Measurements from ENCODE around the gene VPS37C.

VPS37C gene

DNA sequence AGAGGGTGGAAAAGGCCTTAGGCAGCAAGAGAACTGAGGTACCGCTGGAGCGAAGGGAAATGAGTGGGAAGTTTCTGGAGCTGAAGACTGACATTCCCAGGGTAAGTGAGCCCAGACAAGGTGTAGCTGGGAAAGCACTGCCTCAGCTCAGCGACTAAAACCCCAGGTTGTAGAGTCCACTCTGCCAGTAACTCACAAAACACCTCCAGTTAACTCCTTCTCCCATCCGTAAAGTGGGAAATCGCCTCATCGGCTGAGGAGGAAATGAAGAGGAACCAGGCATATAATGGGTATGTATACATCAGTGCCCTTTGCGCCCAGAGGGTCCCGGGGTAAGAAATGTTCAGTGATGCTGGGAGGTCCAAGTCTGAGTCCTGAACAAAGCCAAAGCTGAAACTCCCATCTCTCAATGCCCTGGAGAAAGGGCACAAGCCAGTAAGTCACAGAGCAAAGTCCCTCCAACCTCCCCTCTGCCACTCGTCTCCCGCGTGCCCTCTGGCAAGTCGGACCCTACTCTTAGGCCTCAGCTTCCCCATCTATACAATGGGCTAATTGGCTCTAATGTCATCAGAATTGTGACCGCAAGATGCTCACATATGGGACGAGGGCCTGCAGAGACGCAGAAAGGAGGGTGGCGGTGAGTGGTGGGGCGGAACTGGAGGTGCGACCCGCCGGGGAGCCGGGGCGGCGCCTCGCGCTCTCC lies 588 bp downstream of the VPS37C start:
- TF ChIP-seq, protein P1, sequence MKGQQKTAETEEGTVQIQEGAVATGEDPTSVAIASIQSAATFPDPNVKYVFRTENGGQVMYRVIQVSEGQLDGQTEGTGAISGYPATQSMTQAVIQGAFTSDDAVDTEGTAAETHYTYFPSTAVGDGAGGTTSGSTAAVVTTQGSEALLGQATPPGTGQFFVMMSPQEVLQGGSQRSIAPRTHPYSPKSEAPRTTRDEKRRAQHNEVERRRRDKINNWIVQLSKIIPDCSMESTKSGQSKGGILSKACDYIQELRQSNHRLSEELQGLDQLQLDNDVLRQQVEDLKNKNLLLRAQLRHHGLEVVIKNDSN (IDR thresholded peaks at IDR 0.05): no peak
- TF ChIP-seq TCF12 (IDR thresholded peaks at IDR 0.05; ENCODE audit: low read depth): 0 out of 2 replicates have a peak, but pooled peaks have one; percentile 6

DNA sequence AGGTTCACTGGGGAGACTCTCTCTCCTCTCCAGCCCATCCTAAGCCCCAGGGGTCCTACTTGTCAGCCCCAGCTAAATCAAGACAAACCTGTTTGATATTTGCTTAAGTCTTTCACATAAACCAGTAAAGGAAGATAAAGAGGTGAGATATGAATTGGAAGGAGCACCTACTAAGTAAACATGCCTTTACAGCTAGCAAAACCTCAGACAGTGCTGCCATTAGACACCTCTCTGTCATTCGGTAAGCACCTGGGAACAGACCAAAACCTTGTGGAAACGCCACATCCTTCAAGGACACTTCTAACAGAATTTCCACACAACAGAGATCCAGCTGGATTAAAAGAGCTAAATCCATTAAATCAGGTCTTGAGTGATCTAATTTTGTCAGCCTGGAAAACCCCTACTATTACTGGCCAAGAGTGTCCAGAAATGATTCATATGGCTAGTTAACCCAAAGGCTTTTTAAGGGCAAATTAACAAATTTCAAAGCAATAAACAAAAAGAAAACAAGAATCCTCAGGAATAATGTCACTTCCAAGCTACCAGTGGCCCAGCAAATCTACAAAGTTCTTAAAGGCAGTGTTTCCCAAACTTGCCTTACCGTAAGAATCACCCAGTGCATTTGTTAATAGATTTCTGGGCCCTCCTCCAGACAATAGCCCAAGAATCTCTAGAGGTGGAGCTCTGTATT lies 2.4 kb downstream of the VPS37C start:
- TF ChIP-seq YY1 (IDR thresholded peaks at IDR 0.05; ENCODE audit: low read depth): no peak
- TF ChIP-seq, protein P2, sequence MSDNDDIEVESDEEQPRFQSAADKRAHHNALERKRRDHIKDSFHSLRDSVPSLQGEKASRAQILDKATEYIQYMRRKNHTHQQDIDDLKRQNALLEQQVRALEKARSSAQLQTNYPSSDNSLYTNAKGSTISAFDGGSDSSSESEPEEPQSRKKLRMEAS (IDR thresholded peaks at IDR 0.05): no peak

GRCh38 chr11:61157743-61158142 lies 3.5 kb downstream of the VPS37C start:
- TF ChIP-seq RAD21 (IDR thresholded peaks at IDR 0.05; ENCODE audit: low read depth) (no peak), YY1 (IDR thresholded peaks at IDR 0.05; ENCODE audit: low read depth) (no peak), EGR1 (IDR thresholded peaks at IDR 0.05) (no peak), NFIC (IDR thresholded peaks at IDR 0.05) (no peak), TAF1 (IDR thresholded peaks at IDR 0.05; ENCODE audit: low read depth) (no peak), CREB1 (IDR thresholded peaks at IDR 0.05; ENCODE audit: low read depth) (no peak), TCF12 (IDR thresholded peaks at IDR 0.05; ENCODE audit: low read depth) (no peak), FOXM1 (IDR thresholded peaks at IDR 0.05; ENCODE audit: borderline replicate concordance, low read depth) (no peak), CEBPB (IDR thresholded peaks at IDR 0.05) (no peak), EP300 (IDR thresholded peaks at IDR 0.05; ENCODE audit: borderline replicate concordance) (no peak), TEAD4 (IDR thresholded peaks at IDR 0.05) (no peak), ZBTB7A (IDR thresholded peaks at IDR 0.05; ENCODE audit: low read depth) (no peak)
- TF ChIP-seq, protein P2 (IDR thresholded peaks at IDR 0.05): no peak
- TF ChIP-seq, protein P1 (IDR thresholded peaks at IDR 0.05): no peak
- TF ChIP-seq, protein P3, sequence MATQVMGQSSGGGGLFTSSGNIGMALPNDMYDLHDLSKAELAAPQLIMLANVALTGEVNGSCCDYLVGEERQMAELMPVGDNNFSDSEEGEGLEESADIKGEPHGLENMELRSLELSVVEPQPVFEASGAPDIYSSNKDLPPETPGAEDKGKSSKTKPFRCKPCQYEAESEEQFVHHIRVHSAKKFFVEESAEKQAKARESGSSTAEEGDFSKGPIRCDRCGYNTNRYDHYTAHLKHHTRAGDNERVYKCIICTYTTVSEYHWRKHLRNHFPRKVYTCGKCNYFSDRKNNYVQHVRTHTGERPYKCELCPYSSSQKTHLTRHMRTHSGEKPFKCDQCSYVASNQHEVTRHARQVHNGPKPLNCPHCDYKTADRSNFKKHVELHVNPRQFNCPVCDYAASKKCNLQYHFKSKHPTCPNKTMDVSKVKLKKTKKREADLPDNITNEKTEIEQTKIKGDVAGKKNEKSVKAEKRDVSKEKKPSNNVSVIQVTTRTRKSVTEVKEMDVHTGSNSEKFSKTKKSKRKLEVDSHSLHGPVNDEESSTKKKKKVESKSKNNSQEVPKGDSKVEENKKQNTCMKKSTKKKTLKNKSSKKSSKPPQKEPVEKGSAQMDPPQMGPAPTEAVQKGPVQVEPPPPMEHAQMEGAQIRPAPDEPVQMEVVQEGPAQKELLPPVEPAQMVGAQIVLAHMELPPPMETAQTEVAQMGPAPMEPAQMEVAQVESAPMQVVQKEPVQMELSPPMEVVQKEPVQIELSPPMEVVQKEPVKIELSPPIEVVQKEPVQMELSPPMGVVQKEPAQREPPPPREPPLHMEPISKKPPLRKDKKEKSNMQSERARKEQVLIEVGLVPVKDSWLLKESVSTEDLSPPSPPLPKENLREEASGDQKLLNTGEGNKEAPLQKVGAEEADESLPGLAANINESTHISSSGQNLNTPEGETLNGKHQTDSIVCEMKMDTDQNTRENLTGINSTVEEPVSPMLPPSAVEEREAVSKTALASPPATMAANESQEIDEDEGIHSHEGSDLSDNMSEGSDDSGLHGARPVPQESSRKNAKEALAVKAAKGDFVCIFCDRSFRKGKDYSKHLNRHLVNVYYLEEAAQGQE (IDR thresholded peaks at IDR 0.05; ENCODE audit: low read depth): no peak

DNA sequence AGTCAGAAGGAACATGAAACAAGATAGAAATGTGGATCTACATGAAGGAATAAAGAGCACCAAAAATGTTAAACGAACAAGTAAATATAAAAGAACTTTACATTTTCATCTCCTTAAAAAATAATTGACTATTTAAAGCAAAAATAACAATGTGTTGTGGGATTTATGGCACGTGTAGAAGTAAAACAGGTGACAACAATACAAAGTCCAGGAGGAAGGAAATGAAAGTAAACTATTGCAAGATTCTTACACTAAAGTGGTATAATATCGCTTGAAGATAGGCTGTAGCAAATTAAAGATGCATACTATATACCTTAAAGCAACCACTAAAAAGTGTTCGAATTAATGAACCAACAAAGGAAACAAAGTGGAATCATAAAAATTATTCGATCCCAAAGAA lies 5.5 kb downstream of the VPS37C start:
- TF ChIP-seq EGR1 (IDR thresholded peaks at IDR 0.05) (no peak), ZBTB7A (IDR thresholded peaks at IDR 0.05; ENCODE audit: low read depth) (no peak), CREB1 (IDR thresholded peaks at IDR 0.05; ENCODE audit: low read depth) (no peak), EP300 (IDR thresholded peaks at IDR 0.05; ENCODE audit: borderline replicate concordance) (no peak), NFIC (IDR thresholded peaks at IDR 0.05) (no peak), CEBPB (IDR thresholded peaks at IDR 0.05) (no peak), TAF1 (IDR thresholded peaks at IDR 0.05; ENCODE audit: low read depth) (no peak), TCF12 (IDR thresholded peaks at IDR 0.05; ENCODE audit: low read depth) (no peak), FOXM1 (IDR thresholded peaks at IDR 0.05; ENCODE audit: borderline replicate concordance, low read depth) (no peak), RAD21 (IDR thresholded peaks at IDR 0.05; ENCODE audit: low read depth) (no peak), TEAD4 (IDR thresholded peaks at IDR 0.05) (no peak), YY1 (IDR thresholded peaks at IDR 0.05; ENCODE audit: low read depth) (no peak)
- TF ChIP-seq, protein P1 (IDR thresholded peaks at IDR 0.05): no peak
- TF ChIP-seq, protein P2 (IDR thresholded peaks at IDR 0.05): no peak
- TF ChIP-seq, protein P3 (IDR thresholded peaks at IDR 0.05; ENCODE audit: low read depth): no peak

GRCh38 chr11:61155312-61155711 lies 5.9 kb downstream of the VPS37C start:
- TF ChIP-seq YY1 (IDR thresholded peaks at IDR 0.05; ENCODE audit: low read depth) (no peak), CEBPB (IDR thresholded peaks at IDR 0.05) (no peak), CREB1 (IDR thresholded peaks at IDR 0.05; ENCODE audit: low read depth) (no peak), ZBTB7A (IDR thresholded peaks at IDR 0.05; ENCODE audit: low read depth) (no peak)
- TF ChIP-seq, protein P2 (IDR thresholded peaks at IDR 0.05): no peak
- TF ChIP-seq, protein P3 (IDR thresholded peaks at IDR 0.05; ENCODE audit: low read depth): no peak
